K562 (cell line): ENCODE results near the gene MEST. TPM values are rescaled to one million over a fixed set of nuclear protein-coding genes. Genes with fewer than 3 reads are reported as not detected.
A peak's percentile ranks its signal among the peaks of the same experiment; 100 is the strongest.

Source experiments
- ATAC-seq: fragments of 200-7000 bp; cut with Tn5 transposase; 3 replicates; pipeline ENCODE4 v1.9.1; 2020; ENCODE audit warnings: moderate library complexity
- BruUV-seq: library from RNA; stranded (reverse); fragments of 400-500 nt; replicated peaks from 2 replicates; lab custom pipeline; 2021; lab: Mats Ljungman, UMichigan
- CTCF ChIA-PET: fragments of 300-600 bp; formaldehyde crosslinking; extraction: SDS; loops from one replicate; lab custom pipeline; 2021; ENCODE audit warnings: low intra/inter-chr PET ratio; lab: Yijun Ruan, JAX
- POLR2A ChIA-PET: fragments of 300-600, 350-650 bp; sonication (Branson Sonifier 250); formaldehyde crosslinking; extraction: SDS; loops from one replicate; lab custom pipeline; 2021; ENCODE audit warnings: antibody characterized with exemption, inconsistent platforms; lab: Yijun Ruan, JAX
- DNase-seq, 4 experiments: peaks; one replicate each; pipeline versions ENCODE4 v3.0.0 to v3.0.0-alpha.2; 2011 to 2018; ENCODE audit warnings: low spot score in 3 of 4, mixed read lengths in 3 of 4; ENCODE audit errors: extremely low read depth in 1 of 4
- FAIRE-seq: peaks from 2 replicates; lab custom pipeline; 2011; peaks lifted over from hg19 to GRCh38; lab: Jason Lieb, UNC
- H2AFZ ChIP-seq: 2 replicates; pipeline ENCODE4 v1.6.0; 2011; ENCODE audit warnings: low read depth, low read length, control low read depth, inconsistent platforms
- H3K27ac ChIP-seq: fragments of 200-600 bp; 3 replicates; pipeline ENCODE4 v1.8.0; 2011; ENCODE audit warnings: low read depth, mild to moderate bottlenecking, control low read depth, inconsistent platforms, low read length, moderate library complexity, mixed read lengths; ENCODE audit errors: extremely low read depth
- H3K27me3 ChIP-seq, 2 experiments: fragments of 300-600 bp in 1 of 2; 2 replicates in 1 of 2; 3 replicates in 1 of 2; pipeline versions ENCODE4 v1.6.0 to v1.8.0; 2011; ENCODE audit warnings: inconsistent platforms in 2 of 2, low read length in 2 of 2, mild to moderate bottlenecking in 1 of 2, mixed read lengths in 1 of 2, moderate library complexity in 1 of 2; ENCODE audit not compliant: control insufficient read depth in 2 of 2, insufficient read depth in 2 of 2
- H3K36me3 ChIP-seq: fragments of 300-600 bp; 3 replicates; pipeline ENCODE4 v1.8.0; 2011; ENCODE audit warnings: mild to moderate bottlenecking, low read length, inconsistent platforms; ENCODE audit not compliant: control insufficient read depth, insufficient read depth
- H3K4me1 ChIP-seq, 2 experiments: fragments of 200-600 bp in 1 of 2; replicated peaks in 1 of 2; 2 replicates in 1 of 2; 3 replicates in 1 of 2; pipeline versions ENCODE4 v1.5.1 to v1.8.0; 2011; ENCODE audit warnings: inconsistent platforms in 2 of 2, low read length in 2 of 2, mild to moderate bottlenecking in 1 of 2, mixed read lengths in 1 of 2, moderate library complexity in 1 of 2; ENCODE audit not compliant: control insufficient read depth in 2 of 2, insufficient read depth in 2 of 2
- H3K4me2 ChIP-seq: 2 replicates; pipeline ENCODE4 v1.6.1; 2011; ENCODE audit warnings: low read length, control low read depth, inconsistent platforms, mixed read lengths; ENCODE audit not compliant: insufficient read depth
- H3K4me3 ChIP-seq: fragments of 200-600 bp; sonication (generic), shearing (Covaris generic); 2 replicates; pipeline ENCODE4 v1.5.1; 2016; ENCODE audit warnings: control low read depth, inconsistent platforms
- H3K79me2 ChIP-seq: fragments of 200-600 bp; 3 replicates; pipeline ENCODE4 v1.8.0; 2011; ENCODE audit warnings: low read length, inconsistent platforms; ENCODE audit not compliant: control insufficient read depth, insufficient read depth
- H3K9ac ChIP-seq, 2 experiments: 2 replicates each; pipeline versions ENCODE4 v1.6.0 to v1.6.1; 2011; ENCODE audit warnings: low read depth in 2 of 2, low read length in 2 of 2, control low read depth in 1 of 2, inconsistent platforms in 1 of 2, mild to moderate bottlenecking in 1 of 2, mixed read lengths in 1 of 2; ENCODE audit not compliant: insufficient read depth in 1 of 2
- H3K9me1 ChIP-seq: one replicate; pipeline ENCODE4 v1.6.0; 2011; ENCODE audit warnings: inconsistent platforms, mild to moderate bottlenecking, low read length, moderate library complexity; ENCODE audit not compliant: control insufficient read depth, insufficient read depth
- H3K9me3 ChIP-seq: replicated peaks from 2 replicates; pipeline ENCODE4 v1.5.1; 2011; ENCODE audit warnings: low read depth, low read length, inconsistent platforms; ENCODE audit not compliant: control insufficient read depth, insufficient read depth
- H4K20me1 ChIP-seq: replicated peaks from 2 replicates; pipeline ENCODE4 v1.6.1; 2011; ENCODE audit warnings: low read length, inconsistent platforms, mixed read lengths; ENCODE audit not compliant: control insufficient read depth, insufficient read depth
- BCL6 ChIP-seq: fragments of 250-450 bp; sonication (Bioruptor Pico); IDR thresholded peaks from 2 replicates; pipeline ENCODE4 v1.4.0; 2020
- DIDO1 ChIP-seq: fragments of 450-650 bp; IDR thresholded peaks from 2 replicates; pipeline ENCODE4 v1.6.1; 2016; ENCODE audit warnings: low read depth, missing biosample characterization, missing genetic modification characterization
- FOXA3 ChIP-seq, 2 experiments: fragments of 450-650 bp in 1 of 2; sonication (generic) in 1 of 2; formaldehyde crosslinking; IDR thresholded peaks in 1 of 2; conservative IDR thresholded peaks in 1 of 2; 2 replicates each; pipeline versions ENCODE4 v1.4.0 to v1.8.0; 2020 to 2022; ENCODE audit warnings: mild to moderate bottlenecking in 2 of 2, missing genetic modification reagents in 1 of 2
- ZNF212 ChIP-seq: fragments of 450-650 bp; formaldehyde crosslinking; IDR thresholded peaks from 2 replicates; pipeline ENCODE4 v1.4.0; 2020; ENCODE audit warnings: mild to moderate bottlenecking
- ZNF431 ChIP-seq: sonication (generic); formaldehyde crosslinking; IDR thresholded peaks from 2 replicates; pipeline ENCODE4 v1.8.0; 2022; ENCODE audit warnings: mild to moderate bottlenecking, missing genetic modification reagents
- WGBS: fragments of 100-300 bp; shearing (Covaris generic); methylation state at CpG from one replicate; pipeline ENCODE4 v1.1.6; 2016; ENCODE audit warnings: low coverage, mixed read lengths; ENCODE audit not compliant: insufficient coverage; ENCODE audit errors: missing lambda C conversion rate; 5-methylcytosine and 5-hydroxymethylcytosine counted together
- in situ Hi-C: fragments of 300-500 bp; cut with MboI; formaldehyde crosslinking; loops from 4 replicates; pipeline ENCODE4 v1.15.0; 2018; ENCODE audit warnings: inconsistent platforms, mixed read lengths
- intact Hi-C: fragments of 100-400 bp; cut with micrococcal nuclease; formaldehyde crosslinking; loops from 2 replicates; pipeline ENCODE4 v1.14.2; 2022
- polyA plus RNA-seq, 8 experiments: library from polyadenylated mRNA; depleted of rRNA in 4 of 8; stranded (reverse) in 5 of 8; unstranded in 3 of 8; fragments of >200 nt; fragmentation: Nextera tagmentation in 2 of 8; fragmentation: Illumina TruSeq in 1 of 8; extraction: Ambion mirVana in 2 of 8; extraction: Trizol in 1 of 8; gene quantifications; 2 replicates each; pipeline versions ENCODE4 v1.2.1 to v1.2.3, GENCODE V29; 2011 to 2014; ENCODE audit warnings: inconsistent platforms in 1 of 8, missing spikeins in 1 of 8
- total RNA-seq, 7 experiments: library from RNA; depleted of rRNA in 6 of 7; stranded (reverse); fragments of >200 nt in 6 of 7; fragmentation: Illumina TruSeq in 2 of 7; extraction: Trizol in 2 of 7; gene quantifications; 2 replicates each; pipeline versions ENCODE4 v1.2.1 to v1.2.3, GENCODE V29; 2011 to 2021; ENCODE audit warnings: low replicate concordance in 1 of 7
- TF ChIP-seq, protein P1 (sequence below): IDR thresholded peaks from 3 replicates; pipeline ENCODE4 v1.6.1; 2011; ENCODE audit warnings: borderline replicate concordance, mild to moderate bottlenecking, moderate library complexity; ENCODE audit not compliant: insufficient read length; ENCODE audit errors: extremely low read depth
- TF ChIP-seq, protein P2 (sequence below): fragments of 450-650 bp; IDR thresholded peaks from 2 replicates; pipeline ENCODE4 v1.6.1; 2016; ENCODE audit warnings: borderline replicate concordance
- TF ChIP-seq, protein P3 (sequence below): fragments of 250-450 bp; sonication (Bioruptor Pico); IDR thresholded peaks from 2 replicates; pipeline ENCODE4 v1.5.0; 2021
- TF ChIP-seq, protein P4 (sequence below): fragments of 250-450 bp; sonication (Bioruptor Pico); IDR thresholded peaks from 2 replicates; pipeline ENCODE4 v1.6.1; 2021; ENCODE audit warnings: mild to moderate bottlenecking

Gene MEST
- total and polyA plus RNA-seq, 9 of the 15 experiments (the other 6 are each of a cell fraction or from before 2014, with no cell fraction given) = 0.04 to 0.74 (median 0.36) TPM; not detected in 1

DNA sequence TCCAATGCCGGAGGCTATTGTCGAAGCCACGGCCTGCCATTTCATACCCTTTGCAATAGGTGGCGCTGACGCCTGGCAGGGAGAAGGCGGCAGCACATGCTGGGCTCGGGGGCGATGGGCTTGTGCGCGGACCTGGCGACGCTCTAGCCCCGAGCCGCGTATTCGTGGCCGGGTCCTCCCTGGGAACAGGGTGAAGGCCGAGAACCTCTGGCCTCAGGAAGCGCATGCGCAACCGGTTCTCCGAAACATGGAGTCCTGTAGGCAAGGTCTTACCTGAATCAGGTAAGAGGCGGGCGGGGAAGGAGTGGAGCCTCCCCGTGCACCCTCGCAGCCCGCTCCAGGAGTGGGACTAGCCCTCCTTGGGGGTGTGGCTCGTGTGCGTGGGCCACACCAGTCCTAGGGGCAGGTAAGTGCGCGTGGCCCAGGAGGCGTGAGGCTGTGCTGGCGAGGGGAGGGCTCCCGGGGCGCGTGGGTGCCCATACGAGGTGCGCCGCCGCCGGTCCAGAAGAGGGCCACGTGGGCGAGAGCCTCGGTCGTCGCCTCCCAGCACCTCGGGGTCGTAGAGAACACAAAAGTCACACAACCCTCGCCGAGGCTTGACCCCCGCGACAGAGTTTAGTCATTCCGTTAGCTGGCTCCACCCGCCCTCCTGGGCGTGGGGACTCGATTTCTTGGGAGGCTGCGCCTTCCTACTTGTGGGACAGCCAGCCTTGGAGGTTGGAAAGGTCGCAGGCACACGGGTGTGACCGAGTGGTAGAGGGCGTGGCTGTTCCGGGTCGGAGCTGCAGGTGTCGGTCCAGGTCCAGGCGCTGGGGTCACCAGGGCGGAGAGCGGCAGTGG, 5.6 kb upstream of the MEST start (continued):
- TF ChIP-seq, protein P1, sequence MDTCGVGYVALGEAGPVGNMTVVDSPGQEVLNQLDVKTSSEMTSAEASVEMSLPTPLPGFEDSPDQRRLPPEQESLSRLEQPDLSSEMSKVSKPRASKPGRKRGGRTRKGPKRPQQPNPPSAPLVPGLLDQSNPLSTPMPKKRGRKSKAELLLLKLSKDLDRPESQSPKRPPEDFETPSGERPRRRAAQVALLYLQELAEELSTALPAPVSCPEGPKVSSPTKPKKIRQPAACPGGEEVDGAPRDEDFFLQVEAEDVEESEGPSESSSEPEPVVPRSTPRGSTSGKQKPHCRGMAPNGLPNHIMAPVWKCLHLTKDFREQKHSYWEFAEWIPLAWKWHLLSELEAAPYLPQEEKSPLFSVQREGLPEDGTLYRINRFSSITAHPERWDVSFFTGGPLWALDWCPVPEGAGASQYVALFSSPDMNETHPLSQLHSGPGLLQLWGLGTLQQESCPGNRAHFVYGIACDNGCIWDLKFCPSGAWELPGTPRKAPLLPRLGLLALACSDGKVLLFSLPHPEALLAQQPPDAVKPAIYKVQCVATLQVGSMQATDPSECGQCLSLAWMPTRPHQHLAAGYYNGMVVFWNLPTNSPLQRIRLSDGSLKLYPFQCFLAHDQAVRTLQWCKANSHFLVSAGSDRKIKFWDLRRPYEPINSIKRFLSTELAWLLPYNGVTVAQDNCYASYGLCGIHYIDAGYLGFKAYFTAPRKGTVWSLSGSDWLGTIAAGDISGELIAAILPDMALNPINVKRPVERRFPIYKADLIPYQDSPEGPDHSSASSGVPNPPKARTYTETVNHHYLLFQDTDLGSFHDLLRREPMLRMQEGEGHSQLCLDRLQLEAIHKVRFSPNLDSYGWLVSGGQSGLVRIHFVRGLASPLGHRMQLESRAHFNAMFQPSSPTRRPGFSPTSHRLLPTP = no peak
- TF ChIP-seq ZNF212 (CRISPR knock-in tag) (no peak), BCL6 (CRISPR knock-in tag) (no peak), ZNF431 (CRISPR knock-in tag) (no peak)
- TF ChIP-seq, all 486 proteins: peak for 26

DNA sequence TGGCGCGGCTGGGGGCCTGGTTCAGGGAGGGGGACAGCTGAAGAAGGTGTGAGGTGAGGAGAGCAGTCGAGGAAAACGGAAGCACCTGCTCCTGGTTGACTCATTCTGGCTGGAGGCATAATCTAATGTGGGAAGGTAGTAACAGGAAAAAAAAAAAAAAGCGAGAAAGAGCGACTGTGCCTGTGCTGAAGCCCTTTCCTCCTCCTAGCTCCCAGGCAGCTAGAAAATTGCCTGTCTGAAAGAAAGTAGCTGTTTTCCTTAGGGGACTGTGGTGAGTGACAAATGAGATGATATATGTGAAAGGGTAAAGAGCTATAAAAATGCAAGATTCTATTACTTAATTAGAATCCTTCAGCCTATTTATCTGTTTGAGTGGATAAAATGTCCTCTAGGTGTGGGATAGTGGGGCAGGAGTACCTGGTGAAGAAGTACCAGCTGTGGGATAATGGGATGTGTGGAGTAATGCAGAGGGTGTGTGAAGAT, 4.9 kb upstream of the MEST start:
- no peak overlapping the region for H3K27ac ChIP-seq

More for the DNA sequence above, 4.9 kb upstream of the MEST start:
- ChIA-PET CTCF (no interaction called here), POLR2A (interaction anchor here (0.5 to 1.8 kb wide), 6 partner anchors 10 to 862 kb away, joined by 3 to 4 read pairs (median 3); no protein-coding TSS in a partner anchor)
- Histone ChIP-seq H3K27me3 (peaks cover 15 to 49% of the 10 kb centered on the region in 2 experiments; a peak in 4 of 5 replicates), H3K9ac (peak overlapping the region in 1 of 2 experiments; percentile 71; a peak in 2 of 4 replicates), H3K9me1 (no peaks in the 10 kb centered on the region), H3K4me1 (peaks cover 0 to 15% of the 10 kb centered on the region in 2 experiments; a peak in 3 of 5 replicates), H3K36me3 (no peaks in the 10 kb centered on the region), H3K79me2 (no peaks in the 10 kb centered on the region), H3K4me2 (peak overlapping the region; percentile 58), H4K20me1 (no peaks in the 10 kb centered on the region), H3K4me3 (no peak overlapping the region), H2AFZ (peak overlapping the region; percentile 61), H3K9me3 (0 out of 2 replicates have a peak, but pooled peaks cover 2% of the 10 kb centered on the region)
- no TSS peak for BruUV-seq
- FAIRE-seq (no peak), DNase-seq (no peak), ATAC-seq (peak; percentile 20; the same call in 1 of the 3 replicates)
- 11% methylated on average over 5 of the region's 6 CpGs for WGBS
- in situ Hi-C loops (no loop called here), intact Hi-C loops (loop anchor here (5.0 to 10.0 kb wide), 4 partner anchors 208 to 415 kb away; partner anchors contain the start of gene KLHDC10)
- 0 out of 4 replicates have a peak, but pooled peaks of 1 of the 2 experiments have one; percentile 5 for TF ChIP-seq FOXA3 (CRISPR knock-in tag; conservative IDR thresholded peaks at IDR 0.05 in 1 of 2, IDR thresholded peaks at IDR 0.05 in 1 of 2)
- TF ChIP-seq, protein P2, sequence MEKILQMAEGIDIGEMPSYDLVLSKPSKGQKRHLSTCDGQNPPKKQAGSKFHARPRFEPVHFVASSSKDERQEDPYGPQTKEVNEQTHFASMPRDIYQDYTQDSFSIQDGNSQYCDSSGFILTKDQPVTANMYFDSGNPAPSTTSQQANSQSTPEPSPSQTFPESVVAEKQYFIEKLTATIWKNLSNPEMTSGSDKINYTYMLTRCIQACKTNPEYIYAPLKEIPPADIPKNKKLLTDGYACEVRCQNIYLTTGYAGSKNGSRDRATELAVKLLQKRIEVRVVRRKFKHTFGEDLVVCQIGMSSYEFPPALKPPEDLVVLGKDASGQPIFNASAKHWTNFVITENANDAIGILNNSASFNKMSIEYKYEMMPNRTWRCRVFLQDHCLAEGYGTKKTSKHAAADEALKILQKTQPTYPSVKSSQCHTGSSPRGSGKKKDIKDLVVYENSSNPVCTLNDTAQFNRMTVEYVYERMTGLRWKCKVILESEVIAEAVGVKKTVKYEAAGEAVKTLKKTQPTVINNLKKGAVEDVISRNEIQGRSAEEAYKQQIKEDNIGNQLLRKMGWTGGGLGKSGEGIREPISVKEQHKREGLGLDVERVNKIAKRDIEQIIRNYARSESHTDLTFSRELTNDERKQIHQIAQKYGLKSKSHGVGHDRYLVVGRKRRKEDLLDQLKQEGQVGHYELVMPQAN = no peak
- TF ChIP-seq, protein P3, sequence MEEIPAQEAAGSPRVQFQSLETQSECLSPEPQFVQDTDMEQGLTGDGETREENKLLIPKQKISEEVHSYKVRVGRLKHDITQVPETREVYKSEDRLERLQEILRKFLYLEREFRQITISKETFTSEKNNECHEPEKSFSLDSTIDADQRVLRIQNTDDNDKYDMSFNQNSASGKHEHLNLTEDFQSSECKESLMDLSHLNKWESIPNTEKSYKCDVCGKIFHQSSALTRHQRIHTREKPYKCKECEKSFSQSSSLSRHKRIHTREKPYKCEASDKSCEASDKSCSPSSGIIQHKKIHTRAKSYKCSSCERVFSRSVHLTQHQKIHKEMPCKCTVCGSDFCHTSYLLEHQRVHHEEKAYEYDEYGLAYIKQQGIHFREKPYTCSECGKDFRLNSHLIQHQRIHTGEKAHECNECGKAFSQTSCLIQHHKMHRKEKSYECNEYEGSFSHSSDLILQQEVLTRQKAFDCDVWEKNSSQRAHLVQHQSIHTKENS (CRISPR knock-in tag) = no peak
- TF ChIP-seq DIDO1 = no peak
- TF ChIP-seq, protein P4, sequence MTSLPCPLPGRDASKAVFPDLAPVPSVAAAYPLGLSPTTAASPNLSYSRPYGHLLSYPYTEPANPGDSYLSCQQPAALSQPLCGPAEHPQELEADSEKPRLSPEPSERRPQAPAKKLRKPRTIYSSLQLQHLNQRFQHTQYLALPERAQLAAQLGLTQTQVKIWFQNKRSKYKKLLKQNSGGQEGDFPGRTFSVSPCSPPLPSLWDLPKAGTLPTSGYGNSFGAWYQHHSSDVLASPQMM = no peak
